ENCODE data around the gene DENND11. TPM values are rescaled to one million over a fixed set of nuclear protein-coding genes. Genes with fewer than 3 reads are reported as not detected.
"Not testable (repeated sequence)": the region's sequence is repeated elsewhere in the genome, so short reads cannot be mapped to it uniquely, and the experiment has no call there.

The DENND11 gene
- total RNA-seq, 2 donors from 2014 or later: 18.1 to 18.9 TPM

GRCh38 chr7:141691540-141691939, 10.4 kb downstream of the DENND11 start:
- intact Hi-C loops (cut with DNase I): no loop called here
- no peak for TF ChIP-seq CTCF (IDR thresholded peaks at IDR 0.05)
- no peak for TF ChIP-seq POLR2AphosphoS5 (IDR thresholded peaks at IDR 0.05)
- TF ChIP-seq POLR2A (IDR thresholded peaks at IDR 0.05): no peak
- H3K4me1 ChIP-seq (replicated peaks): peaks cover 3% of the 10 kb centered on the region
- no peak overlapping the region for H3K27ac ChIP-seq
- no peaks in the 10 kb centered on the region for H3K27me3 ChIP-seq (replicated peaks; ENCODE audit: insufficient read depth)
- H3K36me3 ChIP-seq: no peaks in the 10 kb centered on the region
- no peak overlapping the region for H3K4me3 ChIP-seq
- no peaks in the 10 kb centered on the region for H3K9me3 ChIP-seq
- WGBS: 87% methylated on average over 3 of the region's 3 CpGs
- DNase-seq (ENCODE audit: low spot score): no peak

GRCh38 chr7:141689072-141689825, 12.7 kb downstream of the DENND11 start:
- H3K27ac ChIP-seq; H3K4me3 ChIP-seq; DNase-seq (ENCODE audit: low spot score); intact Hi-C loops (cut with DNase I); H3K36me3 ChIP-seq; H3K27me3 ChIP-seq (replicated peaks; ENCODE audit: insufficient read depth); H3K9me3 ChIP-seq; H3K4me1 ChIP-seq (replicated peaks): not testable (repeated sequence)
- WGBS: 94% methylated on average over 3 of the region's 3 CpGs

- Histone ChIP-seq H3K36me3 (no peaks in the 10 kb centered on the region), H3K27ac (no peak overlapping the region), H3K4me1 (replicated peaks) (no peaks in the 10 kb centered on the region), H3K27me3 (replicated peaks; ENCODE audit: insufficient read depth) (no peaks in the 10 kb centered on the region), H3K4me3 (no peak overlapping the region), H3K9me3 (no peaks in the 10 kb centered on the region)
- 98% methylated on average over 5 of the region's 5 CpGs for WGBS
- TF ChIP-seq POLR2AphosphoS5 (IDR thresholded peaks at IDR 0.05) (no peak), CTCF (IDR thresholded peaks at IDR 0.05) (no peak), POLR2A (IDR thresholded peaks at IDR 0.05) (no peak)
- intact Hi-C loops (cut with DNase I): no loop called here
- DNase-seq (ENCODE audit: low spot score): no peak
These were observed 13.9 kb downstream of the DENND11 start for GRCh38 chr7:141688043-141688442.

- H3K4me3 ChIP-seq: no peak overlapping the region
- no peaks in the 10 kb centered on the region for H3K36me3 ChIP-seq
- H3K27ac ChIP-seq: no peak overlapping the region
- 75% methylated on average over 6 of the region's 6 CpGs for WGBS
- no peaks in the 10 kb centered on the region for H3K4me1 ChIP-seq (replicated peaks)
- TF ChIP-seq POLR2AphosphoS5 (IDR thresholded peaks at IDR 0.05) (no peak), POLR2A (IDR thresholded peaks at IDR 0.05) (no peak), CTCF (IDR thresholded peaks at IDR 0.05) (no peak)
- DNase-seq (ENCODE audit: low spot score): no peak
- intact Hi-C loops (cut with DNase I): no loop called here
- no peaks in the 10 kb centered on the region for H3K9me3 ChIP-seq
- H3K27me3 ChIP-seq (replicated peaks; ENCODE audit: insufficient read depth): no peaks in the 10 kb centered on the region
These were observed 15.3 kb downstream of the DENND11 start for GRCh38 chr7:141686670-141687069.

GRCh38 chr7:141686074-141686473, 15.9 kb downstream of the DENND11 start:
- H3K4me1 ChIP-seq (replicated peaks): no peaks in the 10 kb centered on the region
- intact Hi-C loops (cut with DNase I): no loop called here
- 95% methylated on average over 3 of the region's 3 CpGs for WGBS
- DNase-seq (ENCODE audit: low spot score): no peak
- TF ChIP-seq POLR2A (IDR thresholded peaks at IDR 0.05): no peak
- TF ChIP-seq CTCF (IDR thresholded peaks at IDR 0.05): no peak
- no peak for TF ChIP-seq POLR2AphosphoS5 (IDR thresholded peaks at IDR 0.05)
- H3K27me3 ChIP-seq (replicated peaks; ENCODE audit: insufficient read depth): no peaks in the 10 kb centered on the region
- H3K36me3 ChIP-seq: no peaks in the 10 kb centered on the region
- no peak overlapping the region for H3K4me3 ChIP-seq
- no peak overlapping the region for H3K27ac ChIP-seq
- H3K9me3 ChIP-seq: no peaks in the 10 kb centered on the region
